ENCODE data around the gene NKD2. TPM values are rescaled to one million over a fixed set of nuclear protein-coding genes. Genes with fewer than 3 reads are reported as not detected.

NKD2 gene
- polyA plus RNA-seq, 1 donor (not counting 4 experiments of a cell fraction or from before 2014, with no cell fraction given), result not detected

DNA sequence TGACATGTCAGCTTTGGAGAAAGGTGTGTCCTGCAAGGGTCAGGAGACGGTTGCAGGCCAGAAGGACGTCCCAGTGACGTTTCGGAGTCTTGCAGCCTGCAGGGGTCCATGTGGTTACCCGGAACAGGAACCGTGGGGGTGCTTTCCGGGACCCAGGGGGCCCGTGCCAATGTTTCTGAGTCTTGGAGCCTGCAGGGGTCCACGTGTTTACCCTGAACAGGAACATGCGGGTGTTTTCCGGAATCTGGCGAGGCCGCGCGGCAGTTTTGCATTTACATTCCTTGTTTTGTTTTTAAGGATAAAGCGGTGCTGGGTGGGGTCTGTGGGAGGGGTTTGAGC, 30.6 kb downstream of the NKD2 start:
- no peak overlapping the region for H3K27ac ChIP-seq (ENCODE audit: control insufficient read depth, insufficient read depth, low read length)
- DNase-seq (ENCODE audit: low read depth, low spot score) (no peak), FAIRE-seq (no peak)
- no peaks in the 10 kb centered on the region for H4K20me1 ChIP-seq (ENCODE audit: control insufficient read depth, extremely low read depth, insufficient read depth, low read length)
- H3K36me3 ChIP-seq (ENCODE audit: control insufficient read depth in 2 of 2, extremely low read depth in 1 of 2, insufficient read depth in 2 of 2, low read length in 2 of 2), result no peaks in the 10 kb centered on the region
- no peaks in the 10 kb centered on the region for H3K4me1 ChIP-seq (ENCODE audit: control insufficient read depth, extremely low read depth, insufficient read depth, low read length)
- dilution Hi-C loops (cut with MboI; ENCODE audit: extremely low pct_ligation_motif_present, low sequenced_read_pairs), result no loop called here
- H3K9me1 ChIP-seq (ENCODE audit: control insufficient read depth, extremely low read depth, insufficient read depth, low read length), result no peaks in the 10 kb centered on the region
- no peak overlapping the region for H3K4me2 ChIP-seq (ENCODE audit: control insufficient read depth, extremely low read depth, insufficient read depth, low read depth, low read length)
- H3K4me3 ChIP-seq (ENCODE audit: control insufficient read depth in 2 of 3, extremely low read depth in 1 of 3, insufficient read depth in 2 of 3, low read depth in 1 of 3, low read length in 3 of 3), result no peak overlapping the region
- no peaks in the 10 kb centered on the region for H3K27me3 ChIP-seq (ENCODE audit: control insufficient read depth, extremely low read depth, insufficient read depth, low read length)
- no peak overlapping the region for H2AFZ ChIP-seq (ENCODE audit: control insufficient read depth, low read length)
- TF ChIP-seq, protein P1, sequence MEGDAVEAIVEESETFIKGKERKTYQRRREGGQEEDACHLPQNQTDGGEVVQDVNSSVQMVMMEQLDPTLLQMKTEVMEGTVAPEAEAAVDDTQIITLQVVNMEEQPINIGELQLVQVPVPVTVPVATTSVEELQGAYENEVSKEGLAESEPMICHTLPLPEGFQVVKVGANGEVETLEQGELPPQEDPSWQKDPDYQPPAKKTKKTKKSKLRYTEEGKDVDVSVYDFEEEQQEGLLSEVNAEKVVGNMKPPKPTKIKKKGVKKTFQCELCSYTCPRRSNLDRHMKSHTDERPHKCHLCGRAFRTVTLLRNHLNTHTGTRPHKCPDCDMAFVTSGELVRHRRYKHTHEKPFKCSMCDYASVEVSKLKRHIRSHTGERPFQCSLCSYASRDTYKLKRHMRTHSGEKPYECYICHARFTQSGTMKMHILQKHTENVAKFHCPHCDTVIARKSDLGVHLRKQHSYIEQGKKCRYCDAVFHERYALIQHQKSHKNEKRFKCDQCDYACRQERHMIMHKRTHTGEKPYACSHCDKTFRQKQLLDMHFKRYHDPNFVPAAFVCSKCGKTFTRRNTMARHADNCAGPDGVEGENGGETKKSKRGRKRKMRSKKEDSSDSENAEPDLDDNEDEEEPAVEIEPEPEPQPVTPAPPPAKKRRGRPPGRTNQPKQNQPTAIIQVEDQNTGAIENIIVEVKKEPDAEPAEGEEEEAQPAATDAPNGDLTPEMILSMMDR (optimal IDR thresholded peaks at IDR 0.05 in 1 of 3, IDR thresholded peaks at IDR 0.05 in 1 of 3, conservative IDR thresholded peaks at IDR 0.05 in 1 of 3; ENCODE audit: extremely low read depth in 1 of 3, insufficient read depth in 2 of 3, low read length in 3 of 3), result no peak
- no peak for TF ChIP-seq EZH2 (IDR thresholded peaks at IDR 0.05; ENCODE audit: low read length)
- H3K9me3 ChIP-seq (ENCODE audit: control insufficient read depth, low read depth, low read length), result no peaks in the 10 kb centered on the region
- H3K9ac ChIP-seq (ENCODE audit: control insufficient read depth, extremely low read depth, insufficient read depth, low read length), result no peak overlapping the region
- H3K79me2 ChIP-seq (ENCODE audit: control insufficient read depth, insufficient read depth, low read length), result no peaks in the 10 kb centered on the region

DNA sequence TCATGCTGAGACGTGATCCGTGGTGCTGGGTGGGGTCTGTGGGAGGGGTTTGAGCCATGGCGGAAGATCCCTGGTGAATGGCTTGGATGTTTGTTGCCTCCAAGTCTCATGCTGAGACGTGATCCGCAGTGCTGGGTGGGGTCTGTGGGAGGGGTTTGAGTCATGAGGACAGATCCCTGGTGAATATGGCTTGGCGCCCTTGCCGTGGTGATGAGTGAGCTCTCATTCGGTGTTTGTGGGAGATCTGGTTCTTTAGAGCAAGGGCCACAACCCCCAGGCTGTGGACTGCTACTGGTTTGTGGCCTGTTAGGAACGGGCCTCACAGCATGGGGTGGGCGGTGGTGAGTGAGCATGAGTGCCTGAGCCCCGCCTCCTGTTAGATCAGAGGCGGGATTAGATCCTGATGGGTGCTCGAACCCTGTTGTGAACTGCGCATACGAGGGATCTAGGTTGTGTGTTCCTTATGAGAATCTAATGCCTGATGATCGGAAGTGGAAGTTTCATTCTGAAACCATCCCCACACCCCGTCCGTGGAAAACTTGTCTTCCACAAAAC, 31.2 kb downstream of the NKD2 start:
- DNase-seq (ENCODE audit: low read depth, low spot score), result no peak
- H3K79me2 ChIP-seq (ENCODE audit: control insufficient read depth, insufficient read depth, low read length), result no peaks in the 10 kb centered on the region
- H2AFZ ChIP-seq (ENCODE audit: control insufficient read depth, low read length), result no peak overlapping the region
- no peak for FAIRE-seq
- no peaks in the 10 kb centered on the region for H4K20me1 ChIP-seq (ENCODE audit: control insufficient read depth, extremely low read depth, insufficient read depth, low read length)
- TF ChIP-seq, protein P1 (optimal IDR thresholded peaks at IDR 0.05 in 1 of 3, IDR thresholded peaks at IDR 0.05 in 1 of 3, conservative IDR thresholded peaks at IDR 0.05 in 1 of 3; ENCODE audit: extremely low read depth in 1 of 3, insufficient read depth in 2 of 3, low read length in 3 of 3), result no peak
- no peak for TF ChIP-seq EZH2 (IDR thresholded peaks at IDR 0.05; ENCODE audit: low read length)
- H3K27me3 ChIP-seq (ENCODE audit: control insufficient read depth, extremely low read depth, insufficient read depth, low read length), result no peaks in the 10 kb centered on the region
- dilution Hi-C loops (cut with MboI; ENCODE audit: extremely low pct_ligation_motif_present, low sequenced_read_pairs), result no loop called here
- H3K4me1 ChIP-seq (ENCODE audit: control insufficient read depth, extremely low read depth, insufficient read depth, low read length), result no peaks in the 10 kb centered on the region
- no peaks in the 10 kb centered on the region for H3K36me3 ChIP-seq (ENCODE audit: control insufficient read depth in 2 of 2, extremely low read depth in 1 of 2, insufficient read depth in 2 of 2, low read length in 2 of 2)
- no peaks in the 10 kb centered on the region for H3K9me1 ChIP-seq (ENCODE audit: control insufficient read depth, extremely low read depth, insufficient read depth, low read length)
- no peak overlapping the region for H3K27ac ChIP-seq (ENCODE audit: control insufficient read depth, insufficient read depth, low read length)
- H3K9me3 ChIP-seq (ENCODE audit: control insufficient read depth, low read depth, low read length), result no peaks in the 10 kb centered on the region
- no peak overlapping the region for H3K4me2 ChIP-seq (ENCODE audit: control insufficient read depth, extremely low read depth, insufficient read depth, low read depth, low read length)
- H3K9ac ChIP-seq (ENCODE audit: control insufficient read depth, extremely low read depth, insufficient read depth, low read length), result no peak overlapping the region
- H3K4me3 ChIP-seq (ENCODE audit: control insufficient read depth in 2 of 3, extremely low read depth in 1 of 3, insufficient read depth in 2 of 3, low read depth in 1 of 3, low read length in 3 of 3), result no peak overlapping the region
